Caco-2 (cell line): ENCODE measurements around the gene TCF3. TPM values are rescaled to one million over a fixed set of nuclear protein-coding genes. Genes with fewer than 3 reads are reported as not detected.

Experiments
- BruUV-seq: library from RNA; stranded (reverse); fragments of 400-500 nt; replicated peaks from 2 replicates; lab custom pipeline; 2021; lab: Mats Ljungman, UMichigan
- CTCF ChIA-PET: fragments of 300-600 bp; sonication (Branson Sonifier 250); formaldehyde crosslinking; loops from one replicate; lab custom pipeline; 2022; ENCODE audit warnings: antibody characterized with exemption; lab: Charles Lee
- POLR2A ChIA-PET: fragments of 300-600 bp; sonication (Branson Sonifier 250); formaldehyde crosslinking; loops from one replicate; lab custom pipeline; 2022; ENCODE audit warnings: antibody characterized with exemption; lab: Charles Lee
- DNase-seq, 2 experiments: peaks; one replicate each; pipeline versions ENCODE4 v3.0.0 to v3.0.0-alpha.2; 2020 to 2022
- H3K27me3 ChIP-seq: replicated peaks from 2 replicates; pipeline ENCODE4 v1.6.0; 2011; ENCODE audit warnings: low read length; ENCODE audit not compliant: control insufficient read depth, insufficient read depth
- H3K36me3 ChIP-seq: 2 replicates; pipeline ENCODE4 v1.5.1; 2011; ENCODE audit warnings: low read length; ENCODE audit not compliant: control insufficient read depth, insufficient read depth
- H3K4me1 ChIP-seq: fragments of 250-450 bp; sonication (Bioruptor Pico); 2 replicates; pipeline ENCODE4 v1.5.1; 2020; ENCODE audit warnings: mild to moderate bottlenecking
- H3K4me3 ChIP-seq: 2 replicates; pipeline ENCODE4 v1.5.1; 2011; ENCODE audit warnings: low read depth, mild to moderate bottlenecking, control low read depth, low read length
- H3K9me3 ChIP-seq: fragments of 250-450 bp; sonication (Bioruptor Pico); 2 replicates; pipeline ENCODE4 v1.5.1; 2020; ENCODE audit warnings: mild to moderate bottlenecking, moderate library complexity
- H3K27ac Mint-ChIP-seq: one replicate; pipeline ENCODE4 v1.8.0; 2022; ENCODE audit warnings: mixed read lengths; ENCODE audit not compliant: unreplicated experiment
- H3K27me3 Mint-ChIP-seq: one replicate; pipeline ENCODE4 v1.8.0; 2022; ENCODE audit warnings: mixed read lengths; ENCODE audit not compliant: insufficient read depth, unreplicated experiment
- H3K36me3 Mint-ChIP-seq: one replicate; pipeline ENCODE4 v1.8.0; 2022; ENCODE audit warnings: mild to moderate bottlenecking, mixed read lengths; ENCODE audit not compliant: insufficient read depth, unreplicated experiment
- H3K4me1 Mint-ChIP-seq: one replicate; pipeline ENCODE4 v1.8.0; 2022; ENCODE audit warnings: low read depth, mixed read lengths; ENCODE audit not compliant: unreplicated experiment
- H3K4me3 Mint-ChIP-seq: one replicate; pipeline ENCODE4 v1.8.0; 2022; ENCODE audit warnings: mild to moderate bottlenecking, moderate library complexity, mixed read lengths; ENCODE audit not compliant: unreplicated experiment
- H3K9me3 Mint-ChIP-seq: one replicate; pipeline ENCODE4 v1.8.0; 2022; ENCODE audit warnings: mixed read lengths; ENCODE audit not compliant: unreplicated experiment
- CTCF ChIP-seq, 2 experiments: fragments of 200-600 bp in 1 of 2; IDR thresholded peaks; 1 replicate in 1 of 2; 2 replicates in 1 of 2; pipeline versions ENCODE4 v1.5.1 to v1.8.0; 2011 to 2022; ENCODE audit warnings: antibody characterized with exemption in 1 of 2, control low read depth in 1 of 2, inconsistent platforms in 1 of 2, low read depth in 1 of 2, low read length in 1 of 2, mild to moderate bottlenecking in 1 of 2, moderate library complexity in 1 of 2; ENCODE audit not compliant: insufficient read depth in 1 of 2, severe bottlenecking in 1 of 2, unreplicated experiment in 1 of 2
- intact Hi-C: fragments of 100-400 bp; cut with micrococcal nuclease; formaldehyde crosslinking; loops from one replicate; pipeline ENCODE4 v1.10.0; 2022; ENCODE audit not compliant: unreplicated experiment
- total RNA-seq: library from RNA; stranded (reverse); gene quantifications from 2 replicates; pipeline ENCODE4 v1.2.3, GENCODE V29; 2022

Gene TCF3
- total RNA-seq, 1 experiment from 2014 or later, result 147 TPM

GRCh38 chr19:1620502-1620901 is 31.9 kb downstream of the TCF3 start:
- H3K36me3 Mint-ChIP-seq, result peaks cover 64% of the 10 kb centered on the region
- no peaks in the 10 kb centered on the region for H3K4me1 Mint-ChIP-seq
- no peak overlapping the region for H3K4me3 Mint-ChIP-seq
- intact Hi-C loops, result no loop called here
- no peak for DNase-seq
- Histone ChIP-seq H3K4me3 (no peak overlapping the region), H3K9me3 (no peaks in the 10 kb centered on the region), H3K27me3 (no peaks in the 10 kb centered on the region), H3K4me1 (no peaks in the 10 kb centered on the region), H3K36me3 (peaks cover 2% of the 10 kb centered on the region)
- no peaks in the 10 kb centered on the region for H3K27me3 Mint-ChIP-seq
- CTCF ChIA-PET, result no interaction called here
- no peak for TF ChIP-seq CTCF (IDR thresholded peaks at IDR 0.05; ENCODE audit: insufficient read depth in 1 of 2, low read depth in 1 of 2, low read length in 1 of 2, severe bottlenecking in 1 of 2, unreplicated experiment in 1 of 2)
- no peak overlapping the region for H3K27ac Mint-ChIP-seq
- no peaks in the 10 kb centered on the region for H3K9me3 Mint-ChIP-seq
- POLR2A ChIA-PET, result no interaction called here
- BruUV-seq, result no TSS peak

GRCh38 chr19:1619703-1620102 is 32.7 kb downstream of the TCF3 start:
- Histone ChIP-seq H3K4me1 (no peaks in the 10 kb centered on the region), H3K36me3 (peaks cover under 1% of the 10 kb centered on the region), H3K9me3 (no peaks in the 10 kb centered on the region), H3K27me3 (no peaks in the 10 kb centered on the region), H3K4me3 (no peak overlapping the region)
- no peak for TF ChIP-seq CTCF (IDR thresholded peaks at IDR 0.05; ENCODE audit: insufficient read depth in 1 of 2, low read depth in 1 of 2, low read length in 1 of 2, severe bottlenecking in 1 of 2, unreplicated experiment in 1 of 2)
- Mint-ChIP-seq H3K27ac (no peak overlapping the region), H3K4me3 (no peak overlapping the region), H3K4me1 (no peaks in the 10 kb centered on the region), H3K36me3 (peaks cover 64% of the 10 kb centered on the region), H3K9me3 (no peaks in the 10 kb centered on the region), H3K27me3 (no peaks in the 10 kb centered on the region)
- ChIA-PET CTCF (no interaction called here), POLR2A (no interaction called here)
- intact Hi-C loops, result no loop called here
- no peak for DNase-seq
- no TSS peak for BruUV-seq

- Mint-ChIP-seq H3K27me3 (no peaks in the 10 kb centered on the region), H3K36me3 (peaks cover 65% of the 10 kb centered on the region), H3K4me3 (no peak overlapping the region), H3K9me3 (no peaks in the 10 kb centered on the region), H3K27ac (no peak overlapping the region), H3K4me1 (no peaks in the 10 kb centered on the region)
- no peaks in the 10 kb centered on the region; the same call in none of the 2 replicates for H3K36me3 ChIP-seq
- BruUV-seq, result no TSS peak
- DNase-seq, result no peak
- POLR2A ChIA-PET, result no interaction called here
- no peak overlapping the region for H3K4me3 ChIP-seq
- TF ChIP-seq CTCF (IDR thresholded peaks at IDR 0.05; ENCODE audit: insufficient read depth in 1 of 2, low read depth in 1 of 2, low read length in 1 of 2, severe bottlenecking in 1 of 2, unreplicated experiment in 1 of 2), result no peak
- CTCF ChIA-PET, result no interaction called here
- no peaks in the 10 kb centered on the region for H3K9me3 ChIP-seq
- intact Hi-C loops, result no loop called here
- H3K4me1 ChIP-seq, result no peaks in the 10 kb centered on the region
- no peaks in the 10 kb centered on the region for H3K27me3 ChIP-seq
Measured at GRCh38 chr19:1619094-1619439, 33.3 kb downstream of the TCF3 start.
